ENCODE results near the gene AFDN.

The AFDN gene

GRCh38 chr6:168009331-168009730 is 182.6 kb downstream of the AFDN start:
- DNase-seq: no peak

DNA sequence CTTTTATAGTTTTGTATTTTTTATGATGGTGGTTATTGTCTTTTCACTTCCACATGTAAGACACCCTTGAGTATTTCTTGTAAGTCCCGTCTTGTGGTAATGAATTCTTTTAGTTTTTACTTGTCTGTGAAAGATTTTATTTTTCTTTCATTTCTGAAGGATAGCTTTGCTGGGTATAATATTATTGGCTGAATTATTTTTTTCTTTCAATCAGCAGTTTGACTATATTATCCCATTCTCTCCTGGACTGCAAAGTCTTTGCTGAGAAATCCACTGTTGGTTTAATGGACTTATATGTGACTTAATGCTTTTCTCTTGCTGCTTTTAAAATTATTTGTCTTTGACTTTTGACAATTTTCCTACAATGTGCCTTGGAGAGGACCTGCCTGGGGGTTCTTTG is 184.6 kb downstream of the AFDN start:
- DNase-seq: no peak

DNA sequence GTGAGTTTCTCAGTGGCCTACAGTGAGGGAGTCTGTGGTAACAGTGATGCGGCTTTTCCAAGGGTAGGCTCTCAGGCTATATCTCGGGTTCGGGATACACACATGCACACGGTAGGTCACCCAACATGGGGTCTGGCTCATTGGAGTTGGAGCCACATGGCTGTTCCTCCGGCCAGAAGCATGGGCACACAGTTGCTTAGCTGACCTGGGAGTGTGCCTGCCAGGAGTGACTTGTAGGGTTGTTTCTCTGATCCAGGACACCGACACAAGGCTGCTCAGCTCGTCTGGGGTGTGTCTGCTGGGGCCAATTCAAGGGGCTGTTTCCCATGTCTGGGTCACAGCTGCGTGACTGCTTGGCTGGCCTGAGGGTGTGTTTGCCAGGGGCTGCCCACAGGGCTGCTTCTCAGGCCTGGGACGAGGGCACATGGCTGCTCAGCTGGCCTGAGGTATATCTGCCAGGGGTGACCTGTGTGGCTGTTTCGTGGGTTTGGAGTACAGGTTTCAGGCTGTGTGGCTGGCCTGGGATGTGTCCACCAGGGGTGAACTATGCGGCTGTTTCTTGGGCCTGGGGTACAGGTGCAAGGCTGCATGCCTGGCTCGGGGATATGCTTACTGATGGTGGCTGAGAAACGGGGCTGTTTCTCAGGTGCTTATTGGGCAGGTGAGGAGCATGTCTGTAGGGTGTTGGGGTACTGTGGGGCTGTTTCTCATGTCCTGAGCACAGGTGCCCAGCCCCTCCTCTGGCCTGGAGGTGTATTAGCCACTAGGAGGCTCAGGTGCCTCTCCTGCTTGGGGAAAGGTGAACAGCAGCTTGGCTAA is 185.9 kb downstream of the AFDN start:
- no peak for DNase-seq

DNA sequence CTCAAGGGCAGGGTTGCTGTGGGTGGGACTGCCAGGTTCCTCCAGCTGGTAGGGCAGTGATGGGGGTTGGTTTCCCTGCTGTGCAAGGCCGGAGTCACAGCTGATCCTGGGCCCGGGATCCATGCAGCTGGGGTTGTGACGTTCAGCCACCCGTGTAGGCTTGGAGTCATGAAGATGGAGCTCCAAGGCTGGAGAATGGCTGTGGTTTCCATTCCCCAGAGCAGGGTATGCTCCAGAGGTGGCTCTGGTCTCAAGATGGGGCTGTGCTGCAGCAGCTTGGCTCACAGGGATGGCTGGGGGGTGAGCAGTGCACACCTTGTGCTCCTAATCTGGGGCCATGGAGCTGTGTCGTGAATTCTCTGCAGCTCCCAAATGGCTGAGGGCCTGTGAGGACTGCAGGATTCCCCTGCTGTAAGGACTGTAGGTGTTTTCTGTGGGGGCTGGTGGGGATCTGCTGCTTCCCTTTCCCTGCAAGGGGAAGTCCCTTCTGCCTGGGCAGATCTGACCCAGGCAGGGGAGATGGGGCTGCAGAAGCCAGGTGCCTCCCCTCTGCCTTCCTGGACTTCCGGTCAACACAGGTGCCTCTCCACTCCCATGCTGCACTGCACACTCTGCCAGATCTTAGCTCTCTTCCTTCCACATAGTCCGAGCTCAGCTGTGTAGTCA is 186.7 kb downstream of the AFDN start:
- no peak for DNase-seq

GRCh38 chr6:168014428-168014827 is 187.7 kb downstream of the AFDN start:
- no peak for DNase-seq

DNA sequence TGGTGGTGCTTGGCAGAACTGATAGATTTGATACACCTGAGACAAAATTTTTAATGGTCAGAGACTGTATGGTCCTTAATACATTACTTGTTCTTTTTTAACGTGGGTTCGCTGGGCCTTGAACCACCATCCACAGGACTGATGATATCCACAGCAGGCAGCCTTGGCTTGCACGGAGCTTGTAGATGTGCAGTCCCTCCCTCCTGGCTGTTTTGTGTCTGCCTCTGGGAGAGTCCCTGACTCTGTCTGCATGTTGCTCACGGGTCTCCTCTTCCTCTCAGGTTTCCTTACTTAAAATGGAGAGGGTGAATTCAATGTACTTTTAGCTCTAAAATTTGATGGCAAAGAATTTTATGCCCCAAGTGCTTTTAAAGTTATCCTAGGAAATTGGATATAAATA is 188.3 kb downstream of the AFDN start:
- no peak for DNase-seq

GRCh38 chr6:168015482-168016175 is 188.9 kb downstream of the AFDN start:
- DNase-seq: no peak

GRCh38 chr6:168016176-168016620 is 189.5 kb downstream of the AFDN start:
- DNase-seq: no peak

DNA sequence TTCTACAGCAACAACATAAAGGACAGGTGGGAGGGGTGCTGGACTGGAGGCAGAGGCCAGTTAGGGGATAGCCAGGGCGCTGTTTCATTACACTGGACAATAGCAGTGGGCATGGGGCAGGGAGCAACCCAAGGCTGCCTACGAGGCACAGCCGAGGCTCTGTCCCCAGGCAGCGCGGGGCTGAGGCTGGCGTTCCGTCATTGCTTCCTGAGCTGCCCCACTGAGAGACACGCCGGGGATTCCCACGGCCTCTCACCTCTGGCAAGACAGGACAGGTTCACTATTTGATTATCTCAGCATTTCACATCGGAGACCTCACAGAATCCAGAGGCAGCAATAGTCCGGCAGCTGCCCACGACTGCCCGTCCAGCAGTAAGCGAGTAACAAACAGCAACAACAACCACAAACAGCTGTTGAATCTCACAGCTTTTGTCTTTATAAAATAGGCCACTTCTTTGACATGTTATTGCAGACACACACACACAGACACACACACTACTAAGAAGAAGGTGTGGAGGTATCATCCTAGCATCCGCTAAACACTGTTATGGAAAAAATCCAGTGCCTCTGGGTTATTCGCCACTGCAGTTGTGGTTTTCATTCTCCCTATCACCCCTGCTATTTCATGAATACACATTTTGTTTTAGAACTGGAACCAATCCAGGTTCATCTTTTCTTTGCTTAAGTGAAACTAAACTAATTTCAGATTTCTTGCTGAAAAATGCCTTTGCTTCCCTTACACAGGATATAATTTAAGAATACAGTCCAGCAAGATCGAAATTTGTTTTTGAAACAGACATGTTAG is 190.2 kb downstream of the AFDN start:
- no peak for DNase-seq

GRCh38 chr6:168017629-168018028 is 190.9 kb downstream of the AFDN start:
- no peak for DNase-seq

- DNase-seq: no peak
These were observed 192.0 kb downstream of the AFDN start for GRCh38 chr6:168018664-168019063.

DNA sequence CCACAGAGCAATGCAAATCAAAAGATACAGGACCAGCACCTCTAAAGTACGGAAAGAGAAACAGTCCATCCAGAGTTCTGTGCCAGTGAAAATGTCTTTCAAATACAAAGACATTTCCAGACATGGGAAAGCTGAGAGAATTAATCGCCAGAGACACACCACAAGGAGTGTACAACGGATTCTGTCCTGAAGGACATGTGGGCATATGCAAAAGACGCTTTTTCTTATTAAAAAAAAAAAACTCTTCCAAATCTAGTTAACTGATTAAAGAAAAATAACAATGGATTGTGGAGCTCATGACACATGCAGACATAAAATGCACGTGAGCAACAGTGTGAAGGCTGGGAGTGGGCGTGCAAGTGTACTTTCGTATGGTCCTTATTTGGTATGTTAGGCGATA is 193.5 kb downstream of the AFDN start:
- DNase-seq: no peak

- no peak for DNase-seq
These were observed 194.9 kb downstream of the AFDN start for GRCh38 chr6:168021581-168021980.
